ENCODE measurements around the gene SCG5.

SCG5 gene

GRCh38 chr15:32692286-32692685 lies 50.8 kb downstream of the SCG5 start:
- ATAC-seq, result no peak
- TF ChIP-seq CREB5 (CRISPR knock-in tag; IDR thresholded peaks at IDR 0.05; ENCODE audit: low read depth) (no peak), TSHZ2 (CRISPR knock-in tag; IDR thresholded peaks at IDR 0.05) (no peak), TCF4 (CRISPR knock-in tag; IDR thresholded peaks at IDR 0.05; ENCODE audit: borderline replicate concordance) (no peak), PPARA (CRISPR knock-in tag; IDR thresholded peaks at IDR 0.05; ENCODE audit: borderline replicate concordance) (no peak), ZNF565 (CRISPR knock-in tag; conservative IDR thresholded peaks at IDR 0.05; ENCODE audit: low read depth) (no peak), TOX (CRISPR knock-in tag; IDR thresholded peaks at IDR 0.05; ENCODE audit: borderline replicate concordance) (no peak), OSR1 (CRISPR knock-in tag; IDR thresholded peaks at IDR 0.05) (no peak), CSRNP3 (CRISPR knock-in tag; IDR thresholded peaks at IDR 0.05) (no peak), ESRRG (CRISPR knock-in tag; IDR thresholded peaks at IDR 0.05) (no peak), ZFP3 (CRISPR knock-in tag; IDR thresholded peaks at IDR 0.05) (no peak), ZFP30 (CRISPR knock-in tag; IDR thresholded peaks at IDR 0.05) (no peak), CSDC2 (CRISPR knock-in tag; IDR thresholded peaks at IDR 0.05) (no peak), BACH2 (CRISPR knock-in tag; IDR thresholded peaks at IDR 0.05; ENCODE audit: borderline replicate concordance) (no peak), POU6F1 (CRISPR knock-in tag; IDR thresholded peaks at IDR 0.05; ENCODE audit: borderline replicate concordance, low read depth) (no peak), RARB (CRISPR knock-in tag; IDR thresholded peaks at IDR 0.05) (no peak), ZNF8 (CRISPR knock-in tag; IDR thresholded peaks at IDR 0.05) (no peak), ARNTL (CRISPR knock-in tag; IDR thresholded peaks at IDR 0.05; ENCODE audit: borderline replicate concordance, low read depth) (no peak)

GRCh38 chr15:32694222-32694983 lies 52.9 kb downstream of the SCG5 start:
- no peak for TF ChIP-seq PPARA (CRISPR knock-in tag; IDR thresholded peaks at IDR 0.05; ENCODE audit: borderline replicate concordance)
- no peak for TF ChIP-seq ZC3H10 (CRISPR knock-in tag; IDR thresholded peaks at IDR 0.05)
- no peak for TF ChIP-seq OSR1 (CRISPR knock-in tag; IDR thresholded peaks at IDR 0.05)
- no peak for TF ChIP-seq CSDC2 (CRISPR knock-in tag; IDR thresholded peaks at IDR 0.05)
- TF ChIP-seq PATZ1 (CRISPR knock-in tag; IDR thresholded peaks at IDR 0.05; ENCODE audit: borderline replicate concordance), result no peak
- no peak for TF ChIP-seq ZFP3 (CRISPR knock-in tag; IDR thresholded peaks at IDR 0.05)
- no peak for TF ChIP-seq ARNTL (CRISPR knock-in tag; IDR thresholded peaks at IDR 0.05; ENCODE audit: borderline replicate concordance, low read depth)
- no peak for TF ChIP-seq RARB (CRISPR knock-in tag; IDR thresholded peaks at IDR 0.05)
- TF ChIP-seq ZNF565 (CRISPR knock-in tag; conservative IDR thresholded peaks at IDR 0.05; ENCODE audit: low read depth), result no peak
- no peak for TF ChIP-seq TCF4 (CRISPR knock-in tag; IDR thresholded peaks at IDR 0.05; ENCODE audit: borderline replicate concordance)
- no peak for TF ChIP-seq ZFP30 (CRISPR knock-in tag; IDR thresholded peaks at IDR 0.05)
- no peak for TF ChIP-seq POU6F1 (CRISPR knock-in tag; IDR thresholded peaks at IDR 0.05; ENCODE audit: borderline replicate concordance, low read depth)
- TF ChIP-seq ZNF8 (CRISPR knock-in tag; IDR thresholded peaks at IDR 0.05), result no peak
- no peak for TF ChIP-seq ZNF70 (CRISPR knock-in tag; IDR thresholded peaks at IDR 0.05)
- no peak for TF ChIP-seq TOX (CRISPR knock-in tag; IDR thresholded peaks at IDR 0.05; ENCODE audit: borderline replicate concordance)
- TF ChIP-seq ESRRG (CRISPR knock-in tag; IDR thresholded peaks at IDR 0.05), result no peak
- no peak for ATAC-seq

Measured in SK-N-SH treated with all-trans-retinoic acid at 6 μM for 48 hours (cell line).